Colonic mucosa (tissue), 4 donors: ENCODE results near the gene CDKAL1. TPM values are rescaled to one million over a fixed set of nuclear protein-coding genes. Genes with fewer than 3 reads are reported as not detected.
"Not testable (repeated sequence)": the region's sequence is repeated elsewhere in the genome, so short reads cannot be mapped to it uniquely, and the experiment has no call there.

Experiments used
- DNase-seq: peaks from one replicate; pipeline ENCODE4 v3.0.0-alpha.2; 2020
- H3K27ac ChIP-seq: fragments of 200-600 bp; one replicate; pipeline ENCODE4 v1.8.0; 2021
- H3K27me3 ChIP-seq: fragments of 200-600 bp; one replicate; pipeline ENCODE4 v1.8.0; 2021
- H3K36me3 ChIP-seq: fragments of 200-600 bp; one replicate; pipeline ENCODE4 v1.8.0; 2021
- H3K4me1 ChIP-seq: fragments of 200-600 bp; one replicate; pipeline ENCODE4 v1.8.0; 2021; ENCODE audit warnings: mild to moderate bottlenecking
- H3K4me3 ChIP-seq: fragments of 200-600 bp; one replicate; pipeline ENCODE4 v1.8.0; 2021
- H3K9ac ChIP-seq, 2 donors: one replicate each; pipeline ENCODE4 v1.7.0; 2013; ENCODE audit warnings: control low read depth in 2 of 2, low read depth in 2 of 2, low read length in 2 of 2
- H3K9me3 ChIP-seq: fragments of 200-600 bp; one replicate; pipeline ENCODE4 v1.8.0; 2021
- intact Hi-C: fragments of 100-400 bp; cut with DNase I; formaldehyde crosslinking; loops from one replicate; pipeline ENCODE4 v1.14.1; 2022
- total RNA-seq, 2 donors: library from RNA; stranded (reverse); fragmentation: NEBNext Ultra II Directional in 1 of 2; extraction: Animal tissue kit (Norgen Biotek cat#: 25700) in 1 of 2; gene quantifications; one replicate each; pipeline ENCODE4 v1.2.1, GENCODE V29; 2021
- TF ChIP-seq, protein P1 (sequence below): fragments of 200-600 bp; IDR thresholded peaks from one replicate; pipeline ENCODE4 v1.8.0; 2022; ENCODE audit warnings: antibody characterized with exemption, mild to moderate bottlenecking
- donor health status: healthy.
- donor health status: DM: no; HTN: no; CAD: no.
- donor health status: DM: no; HTN: no; CAD: no.

The CDKAL1 gene
- total RNA-seq, 2 donors from 2014 or later = 13.8 to 14.2 TPM

- H3K9me3 ChIP-seq = no peaks in the 10 kb centered on the region
- DNase-seq = no peak
- no peaks in the 10 kb centered on the region for H3K36me3 ChIP-seq
- H3K27ac ChIP-seq = no peak overlapping the region
- H3K27me3 ChIP-seq = no peaks in the 10 kb centered on the region
- TF ChIP-seq, protein P1, sequence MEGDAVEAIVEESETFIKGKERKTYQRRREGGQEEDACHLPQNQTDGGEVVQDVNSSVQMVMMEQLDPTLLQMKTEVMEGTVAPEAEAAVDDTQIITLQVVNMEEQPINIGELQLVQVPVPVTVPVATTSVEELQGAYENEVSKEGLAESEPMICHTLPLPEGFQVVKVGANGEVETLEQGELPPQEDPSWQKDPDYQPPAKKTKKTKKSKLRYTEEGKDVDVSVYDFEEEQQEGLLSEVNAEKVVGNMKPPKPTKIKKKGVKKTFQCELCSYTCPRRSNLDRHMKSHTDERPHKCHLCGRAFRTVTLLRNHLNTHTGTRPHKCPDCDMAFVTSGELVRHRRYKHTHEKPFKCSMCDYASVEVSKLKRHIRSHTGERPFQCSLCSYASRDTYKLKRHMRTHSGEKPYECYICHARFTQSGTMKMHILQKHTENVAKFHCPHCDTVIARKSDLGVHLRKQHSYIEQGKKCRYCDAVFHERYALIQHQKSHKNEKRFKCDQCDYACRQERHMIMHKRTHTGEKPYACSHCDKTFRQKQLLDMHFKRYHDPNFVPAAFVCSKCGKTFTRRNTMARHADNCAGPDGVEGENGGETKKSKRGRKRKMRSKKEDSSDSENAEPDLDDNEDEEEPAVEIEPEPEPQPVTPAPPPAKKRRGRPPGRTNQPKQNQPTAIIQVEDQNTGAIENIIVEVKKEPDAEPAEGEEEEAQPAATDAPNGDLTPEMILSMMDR = no peak
- no peaks in the 10 kb centered on the region for H3K4me1 ChIP-seq
- no peak overlapping the region for H3K9ac ChIP-seq
- intact Hi-C loops = no loop called here
- no peak overlapping the region for H3K4me3 ChIP-seq
Observed at GRCh38 chr6:20606831-20607230, 72.6 kb downstream of the CDKAL1 start.

DNA sequence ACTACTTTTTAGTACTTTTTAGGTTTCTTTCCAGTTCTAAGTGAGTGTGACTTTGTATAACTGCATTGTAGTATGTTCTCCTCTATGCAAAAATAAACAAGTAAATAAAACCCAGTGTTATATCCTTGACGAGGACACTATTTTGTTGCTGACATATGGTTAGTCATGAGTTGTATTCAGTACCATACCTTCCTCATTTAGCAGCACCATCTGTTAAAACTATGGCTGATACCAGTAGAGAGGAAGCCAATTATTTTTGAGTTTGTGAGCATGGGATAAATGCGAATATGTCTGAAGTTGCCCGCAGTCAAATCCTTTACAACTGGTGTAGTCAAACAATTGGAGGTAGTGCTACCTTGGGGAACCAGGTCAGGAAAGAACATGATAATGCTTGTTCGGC, 74.1 kb downstream of the CDKAL1 start:
- Histone ChIP-seq H3K36me3 (no peaks in the 10 kb centered on the region), H3K27ac (no peak overlapping the region), H3K4me3 (no peak overlapping the region), H3K27me3 (no peaks in the 10 kb centered on the region), H3K4me1 (no peaks in the 10 kb centered on the region), H3K9me3 (no peaks in the 10 kb centered on the region), H3K9ac (no peak overlapping the region)
- intact Hi-C loops = no loop called here
- DNase-seq = no peak
- TF ChIP-seq, protein P1 = no peak

DNA sequence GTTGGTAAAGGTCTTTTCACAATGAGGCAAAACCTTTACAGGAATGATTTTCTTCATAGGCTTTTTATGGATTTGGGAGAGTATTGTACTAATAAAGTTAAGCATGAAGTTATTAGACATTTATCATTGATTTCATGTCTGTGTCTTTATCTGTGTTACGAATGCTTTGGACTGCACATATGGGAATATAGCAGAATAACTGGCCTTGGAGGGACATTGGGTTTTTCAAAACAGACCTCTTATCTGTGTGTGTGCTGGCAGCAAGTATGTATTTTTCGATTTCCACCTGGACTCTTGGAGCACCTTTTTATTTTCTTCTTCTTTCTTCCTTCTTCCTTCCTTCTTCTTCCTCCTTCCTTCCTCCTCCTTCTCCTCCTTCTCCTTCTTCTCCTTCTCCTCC, 74.6 kb downstream of the CDKAL1 start:
- DNase-seq = no peak
- Histone ChIP-seq H3K4me1 (no peaks in the 10 kb centered on the region), H3K9me3 (no peaks in the 10 kb centered on the region), H3K27me3 (no peaks in the 10 kb centered on the region), H3K4me3 (no peak overlapping the region), H3K27ac (no peak overlapping the region), H3K36me3 (no peaks in the 10 kb centered on the region), H3K9ac (no peak overlapping the region)
- TF ChIP-seq, protein P1 = no peak
- intact Hi-C loops = no loop called here

GRCh38 chr6:20609924-20610323, 75.7 kb downstream of the CDKAL1 start:
- H3K36me3 ChIP-seq, DNase-seq, H3K4me3 ChIP-seq, H3K27me3 ChIP-seq, H3K4me1 ChIP-seq, H3K9me3 ChIP-seq, H3K9ac ChIP-seq, intact Hi-C loops, H3K27ac ChIP-seq: not testable (repeated sequence)

DNA sequence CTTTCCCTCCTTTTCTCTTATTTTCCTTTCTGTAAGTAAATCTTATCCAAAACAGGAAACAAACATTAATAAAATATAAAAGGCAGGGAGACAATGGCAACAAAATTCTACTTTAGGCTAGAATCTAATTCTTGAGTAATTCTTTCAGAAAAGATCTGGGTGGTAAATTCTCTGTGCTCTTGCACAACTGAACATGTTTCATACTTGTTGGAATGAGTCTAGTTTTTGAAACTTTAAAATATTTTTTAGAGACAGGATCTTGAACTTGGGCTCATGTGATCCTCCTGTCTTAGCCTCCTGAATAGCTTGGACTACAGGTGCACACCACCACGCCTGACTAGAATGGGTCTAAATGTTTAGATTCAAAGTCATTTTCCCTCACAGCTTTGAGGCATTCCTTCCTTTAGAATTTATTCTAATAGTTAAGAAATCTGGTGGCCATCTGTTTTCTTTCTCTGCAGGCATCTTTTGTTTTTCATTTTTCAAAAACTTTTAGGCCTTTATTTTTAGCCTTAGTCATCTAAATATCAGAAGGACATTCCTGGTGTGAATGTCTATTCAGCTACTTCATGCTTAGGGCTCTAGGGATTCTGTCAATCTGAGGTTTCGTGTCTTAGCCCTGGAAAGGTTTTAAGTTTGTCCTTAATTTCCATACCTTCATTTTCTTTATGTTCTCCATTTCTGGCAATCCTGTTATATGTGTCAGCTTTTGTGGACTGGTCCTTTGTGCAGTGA, 76.5 kb downstream of the CDKAL1 start:
- Histone ChIP-seq H3K27me3 (no peaks in the 10 kb centered on the region), H3K4me1 (no peaks in the 10 kb centered on the region), H3K4me3 (no peak overlapping the region), H3K27ac (no peak overlapping the region), H3K36me3 (no peaks in the 10 kb centered on the region), H3K9ac (no peak overlapping the region), H3K9me3 (no peaks in the 10 kb centered on the region)
- intact Hi-C loops = no loop called here
- TF ChIP-seq, protein P1 = no peak
- DNase-seq = no peak

DNA sequence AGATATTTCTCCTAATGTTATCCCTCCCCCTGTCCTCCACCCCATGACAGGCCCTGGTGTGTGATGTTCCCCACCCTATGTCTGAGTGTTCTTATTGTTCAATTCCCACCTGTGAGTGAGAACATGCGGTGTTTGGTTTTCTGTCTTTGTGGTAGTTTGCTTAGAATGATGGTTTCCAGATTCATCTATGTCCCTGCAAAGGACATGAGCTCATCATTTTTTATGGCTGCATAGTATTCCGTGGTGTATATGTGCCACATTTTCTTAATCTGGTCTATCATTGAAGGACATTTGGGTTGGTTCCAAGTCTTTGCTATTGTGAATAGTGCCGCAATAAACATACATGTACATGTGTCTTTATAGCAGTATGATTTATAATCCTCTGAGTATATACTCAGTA, 83.3 kb downstream of the CDKAL1 start:
- H3K9ac ChIP-seq, H3K36me3 ChIP-seq, H3K4me1 ChIP-seq, H3K27ac ChIP-seq, H3K4me3 ChIP-seq, H3K27me3 ChIP-seq, DNase-seq, intact Hi-C loops, H3K9me3 ChIP-seq: not testable (repeated sequence)
